Measurements from ENCODE around the gene LRP1B.

LRP1B gene

DNA sequence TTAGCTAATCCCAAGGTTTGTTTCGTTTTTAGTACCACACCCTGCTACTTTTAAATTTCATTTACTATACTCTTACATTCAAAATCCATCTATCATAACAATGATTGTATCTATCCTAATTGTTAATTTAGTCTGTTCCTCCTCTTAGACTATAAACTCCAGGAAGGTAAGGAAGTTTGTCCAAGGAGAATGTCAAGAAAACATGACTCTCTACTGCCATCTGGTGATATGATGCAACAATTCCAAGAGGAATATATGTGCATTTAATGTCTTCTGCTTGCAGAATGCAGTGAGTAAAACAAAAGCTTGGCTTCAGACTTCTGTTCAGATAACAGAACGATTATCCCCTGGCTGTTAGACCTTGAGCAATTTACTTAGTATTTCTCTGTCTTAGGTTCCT lies 1267.1 kb downstream of the LRP1B start:
- DNase-seq, result no peak

DNA sequence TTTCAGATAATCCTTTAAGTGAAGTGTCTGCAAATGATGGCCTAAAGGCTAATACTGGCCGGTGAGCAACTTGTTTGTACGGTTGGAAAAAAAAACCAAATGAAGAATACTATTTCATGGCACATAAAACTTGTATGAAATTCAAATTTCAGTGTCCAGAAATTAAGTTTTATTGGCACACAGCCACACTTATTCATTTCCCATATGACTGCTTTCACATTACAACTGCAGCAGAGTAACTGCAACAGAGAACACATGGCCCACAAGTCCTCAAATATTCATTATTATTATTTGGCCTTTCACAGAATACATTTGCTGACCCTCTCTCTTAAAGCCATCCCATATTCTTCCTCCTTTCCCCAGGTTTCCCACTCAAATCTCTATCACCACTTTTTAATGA lies 1268.6 kb downstream of the LRP1B start:
- DNase-seq, result no peak

DNA sequence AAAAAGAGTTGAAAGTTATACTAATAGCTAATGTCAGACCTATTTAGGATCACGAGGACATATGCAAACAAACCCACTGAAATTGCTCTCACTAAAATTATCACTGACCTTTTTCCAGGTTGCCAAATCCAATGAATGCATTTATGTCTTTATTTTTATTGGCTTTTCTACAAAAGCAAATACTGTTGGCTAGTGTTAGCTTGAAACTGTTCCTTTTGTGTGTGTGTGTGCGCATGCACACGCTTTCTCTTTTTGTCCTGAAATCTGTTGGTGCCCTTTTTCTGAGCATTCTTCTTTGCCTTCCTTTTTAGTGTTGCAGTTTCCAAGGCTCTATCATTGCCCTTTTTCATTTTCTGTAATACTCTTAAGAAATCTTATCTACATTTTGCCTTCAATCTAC lies 1269.2 kb downstream of the LRP1B start:
- no peak for DNase-seq

DNA sequence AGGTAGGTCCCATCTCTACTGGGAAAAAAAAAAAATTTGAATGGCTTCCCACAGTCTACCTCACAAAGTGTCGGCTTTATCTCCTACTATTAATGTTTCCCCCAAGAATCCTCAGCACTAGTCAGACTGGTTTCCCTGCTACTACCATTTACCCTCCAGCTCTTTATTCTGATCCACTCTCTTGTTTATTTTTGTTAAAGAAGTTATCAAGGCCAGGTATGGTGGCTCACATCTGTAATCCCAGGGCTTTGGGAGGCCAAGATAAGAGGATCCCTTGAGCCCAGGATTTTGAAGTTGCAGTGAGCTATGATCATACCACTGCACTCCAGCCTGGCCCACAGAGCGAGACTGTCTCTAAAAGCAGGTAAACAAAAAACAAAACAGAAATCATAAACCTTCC lies 1275.3 kb downstream of the LRP1B start:
- DNase-seq, result no peak

DNA sequence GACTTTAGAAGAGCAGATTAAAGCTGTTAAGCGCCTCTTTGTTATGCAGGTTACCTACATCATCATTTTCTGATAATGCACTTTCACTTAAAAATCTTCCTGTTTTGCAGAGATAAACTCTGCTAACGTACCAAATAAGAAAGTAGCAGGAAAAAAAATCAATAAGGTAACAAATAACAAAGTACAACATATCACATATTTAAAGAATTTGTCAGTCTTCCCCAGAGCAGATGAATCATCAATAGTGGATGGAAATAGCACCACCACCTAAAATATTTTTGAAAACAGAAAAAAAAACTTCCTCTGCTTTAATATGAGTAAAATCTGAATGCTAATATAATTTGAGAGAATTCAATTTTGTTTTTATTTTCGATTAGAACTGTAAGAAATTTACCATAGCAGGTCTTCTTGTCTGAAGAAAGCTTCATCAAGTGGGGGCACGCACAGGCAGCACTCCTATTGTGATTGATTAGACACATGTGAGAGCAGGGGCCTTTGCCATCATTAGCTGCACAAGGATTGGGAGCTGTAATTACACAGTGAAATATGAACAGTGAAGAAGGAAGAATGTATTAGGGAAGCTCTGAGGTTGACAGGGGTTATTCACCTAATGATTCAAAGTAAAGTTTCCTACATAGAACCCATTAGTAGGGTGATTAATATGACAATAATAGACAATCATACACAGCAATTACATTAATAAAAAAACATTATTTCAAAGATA lies 1279.4 kb downstream of the LRP1B start:
- DNase-seq, result no peak

DNA sequence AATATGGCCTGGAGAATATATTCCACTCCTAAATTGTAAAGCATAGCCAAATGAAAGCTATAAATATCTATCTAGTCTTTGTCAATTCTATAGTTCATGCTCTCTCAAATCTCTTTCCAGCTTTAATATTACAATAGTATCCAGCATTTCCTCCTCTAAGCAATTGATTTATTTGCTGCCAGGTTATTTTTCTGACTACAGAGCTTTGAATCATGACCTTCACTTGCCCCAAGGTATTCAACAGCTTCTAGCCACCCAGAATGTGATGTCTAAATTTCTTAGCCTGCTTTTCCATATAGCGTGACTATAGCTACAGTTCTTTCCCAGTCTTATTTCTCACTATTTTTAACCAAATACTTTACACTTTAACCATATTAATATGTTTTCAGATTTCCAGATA lies 1287.6 kb downstream of the LRP1B start:
- DNase-seq, result no peak

DNA sequence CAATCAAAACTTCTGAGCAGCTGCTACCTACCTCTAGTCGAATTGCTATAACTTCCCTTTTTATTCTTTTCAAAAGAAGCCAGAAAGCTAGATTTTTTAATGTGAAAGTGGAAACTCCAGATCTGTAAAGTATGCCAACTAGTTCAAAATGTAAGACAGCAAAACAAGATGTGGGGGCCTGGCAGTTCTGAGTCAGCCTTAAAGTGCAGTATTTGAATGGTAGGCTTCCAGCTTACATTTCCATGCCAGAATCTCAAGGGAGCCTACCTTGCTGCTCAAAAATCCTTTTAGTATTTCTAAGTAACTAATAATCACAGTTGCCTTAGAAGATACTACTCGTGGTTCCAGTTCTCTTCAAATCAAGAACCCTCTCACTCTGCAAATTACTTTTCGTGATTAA lies 1288.7 kb downstream of the LRP1B start:
- DNase-seq, result peak; percentile 21

DNA sequence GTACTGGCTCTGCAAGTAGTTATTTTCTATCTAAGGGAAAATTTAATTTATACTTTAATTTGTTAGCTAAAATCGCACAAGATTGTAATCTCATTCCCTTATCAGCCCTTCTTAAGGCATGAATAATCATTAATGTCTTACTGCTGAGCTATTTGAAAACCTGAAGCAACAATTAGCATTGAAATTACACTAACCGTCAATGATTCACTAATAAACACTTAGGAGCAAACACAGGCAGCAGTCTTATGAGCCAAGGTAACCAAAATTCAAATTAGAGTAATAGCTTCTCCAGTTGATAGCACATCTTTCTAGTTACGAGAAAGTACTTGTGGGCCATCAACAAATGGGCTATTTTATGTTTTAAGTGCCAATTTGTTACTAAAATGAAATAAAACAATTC lies 1289.7 kb downstream of the LRP1B start:
- DNase-seq, result no peak

DNA sequence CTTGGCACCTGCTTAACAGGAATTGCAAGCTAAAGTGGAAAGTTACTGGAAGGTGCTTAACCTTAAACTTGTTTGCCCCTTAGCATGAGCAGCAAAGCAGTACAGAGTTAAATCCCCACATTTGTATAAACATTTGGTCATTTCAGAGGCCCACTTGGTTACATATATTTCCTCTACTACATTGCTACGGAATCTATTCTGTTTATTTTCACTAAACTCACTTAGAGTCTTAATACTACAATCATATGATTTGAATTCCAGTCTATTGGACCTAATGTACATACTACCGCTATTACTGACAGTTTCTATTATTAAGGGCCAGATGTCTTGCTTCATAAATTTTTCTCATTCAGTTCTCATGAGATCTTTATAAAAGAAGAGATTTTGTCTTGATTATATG lies 1294.0 kb downstream of the LRP1B start:
- DNase-seq, result no peak

DNA sequence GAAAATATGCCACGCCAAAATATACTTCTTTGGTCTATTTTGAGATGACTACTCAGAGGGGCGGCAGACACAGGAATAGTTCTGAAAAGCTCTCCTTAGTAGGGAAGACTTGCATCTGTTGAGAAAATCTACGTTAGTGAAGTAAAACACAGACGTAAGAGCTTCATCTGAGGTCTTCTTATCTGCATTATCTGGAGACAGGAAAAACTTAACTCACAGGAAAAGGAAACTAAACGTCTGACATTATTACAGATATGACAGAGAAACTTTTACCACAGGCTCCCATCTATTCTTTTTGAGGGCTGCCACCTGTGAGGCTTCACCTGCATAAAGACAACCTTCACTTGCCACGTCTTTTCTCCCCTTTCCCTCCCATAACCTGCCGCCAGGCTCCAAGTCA lies 1295.7 kb downstream of the LRP1B start:
- DNase-seq, result no peak

DNA sequence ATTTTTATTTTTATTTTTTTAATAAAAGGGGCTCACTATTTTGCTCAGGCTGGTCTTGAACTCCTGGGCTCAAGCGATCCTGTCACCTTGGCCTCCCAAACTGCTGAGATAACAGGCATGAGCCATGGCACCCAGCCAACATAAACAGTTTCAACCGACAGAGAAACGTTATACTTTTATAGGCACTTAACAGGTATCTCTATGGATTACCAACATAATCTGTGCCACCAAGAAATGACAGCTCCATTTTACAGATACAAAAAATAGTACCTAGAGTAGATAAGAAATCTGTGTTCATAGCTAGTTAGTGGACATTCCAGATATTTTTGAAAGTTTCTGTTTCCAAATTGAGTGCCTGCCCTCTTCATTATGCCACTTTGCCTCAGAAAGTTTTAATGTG lies 1316.7 kb downstream of the LRP1B start:
- no peak for DNase-seq

DNA sequence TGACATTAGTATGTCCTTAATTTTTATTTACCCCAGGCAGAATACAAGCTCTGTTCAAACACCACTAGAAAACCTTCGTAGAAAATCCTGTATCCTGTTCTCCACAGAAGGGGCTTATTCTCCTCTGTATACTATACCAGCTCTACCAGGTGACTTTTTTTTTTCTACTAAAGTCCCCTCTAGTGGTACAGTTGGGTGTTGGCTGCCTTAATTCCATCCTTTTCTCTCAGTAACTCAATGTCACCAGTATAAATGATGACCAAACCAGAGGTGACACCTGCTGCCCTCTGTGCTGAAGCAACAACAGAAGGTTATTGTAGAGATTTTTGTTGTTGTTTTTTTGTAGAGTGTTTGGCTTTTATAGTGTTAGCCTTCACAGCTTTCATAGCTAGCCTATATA lies 1322.0 kb downstream of the LRP1B start:
- no peak for DNase-seq

DNA sequence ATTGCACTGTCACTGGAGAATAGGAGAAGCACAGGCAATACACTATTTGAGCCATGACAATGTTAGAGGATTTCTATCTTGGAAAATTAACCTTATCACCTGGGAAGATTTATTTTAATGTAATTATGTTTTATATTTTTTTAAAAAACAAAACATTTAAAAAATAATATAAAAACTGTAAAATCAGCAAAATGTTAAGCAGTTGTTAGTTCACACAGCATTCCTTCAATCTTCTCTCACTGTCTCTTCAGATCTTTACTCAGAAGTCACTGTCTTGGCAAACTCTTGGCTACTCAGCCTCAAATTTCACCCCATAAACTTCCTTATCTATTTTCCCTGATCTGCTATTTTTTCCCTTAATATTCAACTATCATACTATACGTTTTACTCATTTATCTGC lies 1322.6 kb downstream of the LRP1B start:
- no peak for DNase-seq

DNA sequence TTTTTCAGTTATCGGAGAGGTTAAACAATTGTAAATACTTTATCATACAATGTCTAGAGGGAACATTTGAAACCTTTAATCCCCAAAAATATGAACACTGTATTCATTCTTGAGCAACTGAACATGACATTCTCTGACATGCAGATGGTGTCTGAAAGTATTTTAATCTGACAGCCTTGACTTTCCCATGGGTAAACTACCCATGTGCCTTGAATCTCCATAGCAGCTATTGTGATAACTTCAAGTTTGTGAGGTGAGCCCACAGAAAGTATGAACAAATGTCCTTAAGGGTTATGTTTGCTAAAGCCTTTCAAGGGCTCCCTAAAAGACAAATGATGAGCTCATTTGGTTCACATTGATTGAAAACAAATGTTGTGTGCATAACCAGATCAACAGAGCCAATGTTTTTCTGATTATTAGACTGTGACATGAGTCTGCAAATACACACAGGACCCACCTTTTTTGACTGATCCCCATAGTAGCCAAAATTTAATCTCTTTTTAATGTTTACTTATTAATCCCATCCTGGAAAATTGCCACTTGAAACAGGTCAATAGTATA lies 1326.0 kb downstream of the LRP1B start:
- DNase-seq, result no peak

DNA sequence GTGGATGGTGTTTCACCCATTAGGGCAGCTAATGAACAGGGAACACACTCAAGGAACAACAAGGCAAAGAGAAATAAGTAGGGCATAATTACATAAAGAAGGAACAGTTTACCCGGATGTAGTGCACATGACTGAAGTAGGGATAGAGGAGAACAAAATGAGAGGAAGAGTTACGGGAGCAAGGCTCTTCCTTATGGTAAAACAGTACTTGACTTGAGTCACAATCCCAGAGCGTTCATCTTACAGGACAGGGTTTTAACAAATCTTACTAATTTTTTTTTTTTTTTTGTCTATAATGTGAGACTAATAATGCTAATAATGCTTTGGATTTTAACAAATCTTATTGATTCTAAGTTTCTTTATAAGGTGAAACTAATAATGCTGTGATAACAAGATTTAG lies 1329.5 kb downstream of the LRP1B start:
- DNase-seq, result no peak

DNA sequence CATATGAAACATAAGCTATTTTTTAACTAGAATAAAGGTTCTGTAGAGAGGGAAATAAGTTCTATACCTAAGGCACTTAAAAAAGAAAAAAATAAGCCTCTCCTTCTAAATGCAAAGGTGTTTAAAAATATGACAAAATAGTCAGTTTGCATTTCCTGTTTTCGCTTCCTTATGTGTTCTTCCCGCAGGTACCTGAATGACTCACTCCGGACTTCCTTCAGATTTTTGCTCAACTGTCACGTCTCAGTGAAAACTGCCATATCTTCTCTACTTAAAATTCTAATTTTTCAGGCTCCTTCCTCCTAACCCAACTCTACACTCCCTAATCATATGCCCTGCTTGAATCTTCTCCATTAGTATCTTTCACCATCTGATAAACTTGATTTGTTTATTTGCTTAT lies 1333.1 kb downstream of the LRP1B start:
- DNase-seq, result no peak

DNA sequence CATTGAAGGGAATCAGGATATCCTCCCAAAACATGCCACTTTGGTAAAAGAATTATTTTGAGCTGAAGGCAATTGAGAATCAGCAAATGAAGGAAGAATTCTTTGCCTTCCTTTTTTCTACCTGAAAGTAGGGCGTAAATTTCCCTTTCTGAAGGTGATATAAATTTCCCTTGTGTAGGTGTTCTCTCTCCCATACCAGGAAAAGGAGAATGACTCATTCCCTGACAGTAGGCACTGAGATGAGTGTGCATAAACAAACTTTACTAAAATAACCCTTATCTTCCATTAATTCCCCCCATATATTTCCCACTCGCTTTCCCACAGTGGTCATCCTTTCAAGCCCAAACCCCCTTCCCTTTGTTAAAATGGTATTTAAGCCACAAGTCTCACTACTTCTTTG lies 1339.0 kb downstream of the LRP1B start:
- no peak for DNase-seq

DNA sequence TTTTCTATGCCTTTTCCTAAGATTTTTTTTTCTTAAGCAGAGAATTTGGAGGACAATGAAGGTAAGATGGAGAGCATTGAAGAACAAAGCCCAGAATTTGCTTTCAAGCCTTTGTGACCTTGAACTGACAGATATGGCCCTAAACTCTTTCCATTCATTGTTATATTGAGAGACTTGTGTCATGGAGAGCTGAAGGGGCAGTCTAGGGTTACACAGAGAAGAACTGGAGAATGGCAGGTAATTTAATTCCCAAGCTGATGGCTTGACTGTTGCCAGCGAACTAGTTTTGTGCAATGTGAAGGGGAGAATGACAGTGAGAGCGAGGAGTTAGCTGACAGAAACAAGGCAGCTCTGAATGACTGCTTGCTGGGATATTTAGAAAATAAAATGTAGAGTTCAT lies 1344.2 kb downstream of the LRP1B start:
- DNase-seq, result no peak

DNA sequence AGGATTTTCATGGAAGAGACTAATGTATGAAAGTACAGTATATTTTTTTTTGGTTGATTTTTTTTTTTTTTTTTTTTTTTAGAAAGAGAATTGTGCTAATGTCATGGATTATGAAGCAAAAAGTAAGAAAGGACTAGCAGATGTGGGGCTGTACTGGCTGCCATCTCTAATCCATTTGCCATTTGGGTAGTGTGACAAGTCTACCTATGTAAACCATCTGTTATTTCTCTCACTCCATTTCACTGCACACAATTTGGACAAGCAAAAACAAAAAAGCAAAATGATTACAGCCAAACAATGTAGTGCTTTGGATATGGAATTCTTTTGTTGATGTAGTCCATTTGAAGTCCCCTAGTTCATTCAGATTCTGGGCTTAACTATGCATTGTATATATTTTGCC lies 1355.4 kb downstream of the LRP1B start:
- DNase-seq, result no peak

DNA sequence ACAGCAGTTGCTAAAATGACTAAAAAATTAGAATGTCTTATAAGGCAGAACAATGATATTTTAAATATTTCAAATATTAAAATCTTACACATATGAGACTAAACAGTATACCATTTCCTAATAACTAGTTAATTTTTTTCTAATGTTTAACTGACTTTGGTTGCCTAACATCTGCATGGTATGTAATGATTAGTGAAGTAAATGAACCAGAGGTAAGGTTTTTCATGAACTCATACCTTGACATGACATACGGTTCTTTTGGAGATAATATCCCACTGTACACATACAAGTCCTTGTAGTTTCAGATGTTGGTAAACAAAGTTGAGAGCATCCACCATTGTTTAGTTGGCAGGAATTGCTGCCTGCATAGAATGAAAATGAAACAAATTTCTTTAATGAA lies 1360.2 kb downstream of the LRP1B start:
- no peak for DNase-seq

DNA sequence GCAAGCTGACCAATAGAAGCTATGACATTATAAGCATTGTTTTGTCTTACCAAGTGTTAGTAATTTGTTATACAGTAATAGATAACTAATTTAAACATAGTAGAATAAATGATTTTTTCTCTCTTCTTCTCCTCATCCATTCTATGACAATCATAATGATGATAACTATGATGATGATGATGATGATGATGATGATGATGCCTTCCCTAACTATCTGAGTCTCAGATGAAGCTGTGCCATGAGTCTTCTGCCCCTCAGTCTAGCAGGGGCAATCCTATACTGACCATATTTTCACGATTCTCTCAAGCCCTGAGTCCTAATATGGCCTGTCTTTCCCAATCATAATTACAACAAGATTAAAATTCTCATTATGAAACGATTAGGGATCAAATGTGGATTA lies 1369.0 kb downstream of the LRP1B start:
- DNase-seq, result no peak

DNA sequence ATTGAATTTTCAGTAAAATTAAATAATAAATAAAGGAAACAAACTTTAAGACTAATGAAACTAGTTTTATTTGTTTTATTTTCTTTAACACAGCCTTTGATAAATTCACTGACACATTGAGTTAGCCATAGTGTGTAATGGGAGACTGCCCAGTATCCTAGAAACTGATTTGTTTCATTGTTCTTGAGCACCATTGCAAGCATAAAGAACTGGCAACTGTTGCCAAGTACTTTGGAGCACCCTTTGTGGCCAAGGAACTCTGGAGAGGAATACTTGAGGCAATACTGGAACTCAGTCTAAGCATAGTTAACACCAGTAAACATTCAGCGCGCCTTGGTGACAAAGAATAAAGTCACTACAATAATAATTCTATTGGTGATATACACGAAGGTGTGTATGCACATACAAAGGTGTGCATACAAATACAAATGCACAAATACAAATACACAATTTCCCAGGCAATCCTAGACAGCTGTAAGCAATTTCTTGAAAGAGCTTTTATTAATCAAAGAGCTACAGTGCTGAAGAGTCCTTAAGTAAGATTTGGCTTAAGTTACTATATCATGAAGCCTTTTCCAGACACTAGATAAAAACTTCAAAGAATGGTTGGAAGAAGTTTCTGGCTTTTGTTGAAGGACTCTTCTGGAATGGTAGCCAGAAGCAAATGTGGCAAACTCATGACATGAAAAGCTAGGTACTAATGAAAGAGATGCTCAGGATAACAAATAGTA lies 1371.2 kb downstream of the LRP1B start:
- no peak for DNase-seq

DNA sequence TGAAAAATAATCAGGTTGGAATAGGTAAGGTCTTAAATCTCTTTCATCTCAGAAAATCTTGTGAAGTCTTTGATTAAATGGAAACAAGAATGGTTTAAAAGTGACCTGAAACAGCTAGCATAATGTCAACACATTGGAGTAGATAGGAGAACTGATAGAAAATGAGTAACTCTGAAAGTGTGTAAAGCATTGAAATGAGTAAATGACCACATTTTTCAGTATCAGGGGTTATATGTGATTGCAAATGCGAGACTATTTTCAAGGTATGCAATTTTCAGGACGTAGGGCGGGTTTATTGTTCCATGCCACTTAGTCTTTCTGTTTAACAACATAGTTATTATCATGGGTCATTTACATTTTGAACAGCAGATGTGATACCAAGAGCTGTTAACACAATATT lies 1383.2 kb downstream of the LRP1B start:
- no peak for DNase-seq

DNA sequence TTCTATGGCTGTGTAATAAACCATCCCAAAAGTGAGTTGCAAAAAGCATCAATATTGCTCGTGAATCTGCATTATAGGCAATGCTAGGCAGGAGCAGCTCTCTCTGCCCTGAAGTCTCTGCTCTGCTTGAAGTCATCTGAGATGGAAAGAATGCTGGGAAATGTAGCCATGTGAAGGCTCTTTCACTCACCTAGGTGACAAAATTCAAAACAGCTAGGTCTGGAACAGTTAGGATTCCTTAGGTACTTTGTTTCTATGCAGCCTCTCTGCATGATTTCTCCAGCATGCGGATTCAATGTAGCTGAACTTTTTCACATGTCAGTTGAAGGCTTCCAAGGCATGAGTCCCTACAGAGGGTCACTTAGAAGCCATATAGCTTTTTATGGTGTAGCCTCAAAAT lies 1383.7 kb downstream of the LRP1B start:
- DNase-seq, result no peak

DNA sequence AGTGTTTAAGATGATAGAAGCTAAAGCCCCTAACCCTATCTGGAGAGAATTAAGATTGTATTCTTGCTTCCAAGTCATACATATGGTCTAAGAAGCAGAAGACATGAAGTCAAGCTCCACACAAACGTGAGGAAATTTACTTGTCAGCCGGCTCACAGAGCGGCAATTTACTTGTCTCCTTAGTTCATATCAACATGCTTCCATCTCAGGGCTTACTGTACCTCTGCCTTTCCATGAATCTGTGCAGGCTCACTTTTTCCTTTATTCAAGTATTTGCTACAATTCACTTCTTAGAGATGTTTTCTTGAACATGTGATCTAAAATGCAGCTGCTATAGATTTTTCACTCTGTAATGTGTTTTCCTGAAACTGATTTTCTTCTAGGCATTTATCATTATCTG lies 1386.4 kb downstream of the LRP1B start:
- no peak for DNase-seq

Data from left hindlimb (tissue), 1 donor.